SK-N-SH (cell line): ENCODE results near the gene TBC1D9B. TPM values are rescaled to one million over a fixed set of nuclear protein-coding genes. Genes with fewer than 3 reads are reported as not detected.

Experiments used
- CTCF ChIA-PET: fragments of 300-600, 350-600 bp; formaldehyde crosslinking; extraction: SDS; loops from one replicate; lab custom pipeline; 2021; lab: Yijun Ruan, JAX
- POLR2A ChIA-PET: fragments of 350-600 bp; sonication (Branson Sonifier 250); formaldehyde crosslinking; extraction: SDS; loops from one replicate; lab custom pipeline; 2020; ENCODE audit warnings: antibody characterized with exemption, inconsistent platforms; lab: Yijun Ruan, JAX
- DNase-seq: peaks from one replicate; pipeline ENCODE4 v3.0.0; 2012
- H2AFZ ChIP-seq: fragments of 200-600 bp; sonication (generic); 2 replicates; pipeline ENCODE4 v1.8.1; 2016; ENCODE audit warnings: antibody characterized with exemption, mild to moderate bottlenecking, low read depth
- H3F3A ChIP-seq: fragments of 200-600 bp; sonication (generic); replicated peaks from 2 replicates; pipeline ENCODE3; 2016; ENCODE audit warnings: antibody characterized with exemption, mild to moderate bottlenecking; ENCODE audit not compliant: insufficient read depth
- H3K27ac ChIP-seq, 2 experiments: fragments of 200-500 bp in 1 of 2; fragments of 200-600 bp in 1 of 2; sonication (Bioruptor generic) in 1 of 2; sonication (generic), shearing (Covaris generic) in 1 of 2; 2 replicates each; pipeline versions ENCODE4 v1.5.1 to v1.6.1; 2014 to 2016; ENCODE audit warnings: low read depth in 2 of 2, inconsistent platforms in 1 of 2, low read length in 1 of 2, mild to moderate bottlenecking in 1 of 2, mixed read lengths in 1 of 2
- H3K27me3 ChIP-seq: fragments of 200-600 bp; sonication (generic), shearing (Covaris generic); 2 replicates; pipeline ENCODE4 v1.6.1; 2016; ENCODE audit warnings: mixed run types; ENCODE audit not compliant: insufficient read depth
- H3K36me3 ChIP-seq, 2 experiments: fragments of 200-500 bp in 1 of 2; fragments of 200-600 bp in 1 of 2; sonication (Bioruptor generic) in 1 of 2; sonication (generic) in 1 of 2; replicated peaks in 1 of 2; 2 replicates each; pipeline versions ENCODE3 to v1.5.1; 2014 to 2016; ENCODE audit warnings: low read length in 1 of 2, mild to moderate bottlenecking in 1 of 2; ENCODE audit not compliant: insufficient read depth in 2 of 2, control insufficient read depth in 1 of 2
- H3K4me1 ChIP-seq, 2 experiments: fragments of 200-500 bp in 1 of 2; fragments of 200-600 bp in 1 of 2; sonication (Bioruptor generic) in 1 of 2; sonication (generic), shearing (Covaris generic) in 1 of 2; 2 replicates each; pipeline versions ENCODE4 v1.5.1 to v1.6.1; 2014 to 2016; ENCODE audit warnings: low read depth in 1 of 2, low read length in 1 of 2, mixed run types in 1 of 2; ENCODE audit not compliant: insufficient read depth in 2 of 2, control insufficient read depth in 1 of 2
- H3K4me2 ChIP-seq: fragments of 200-600 bp; sonication (generic), shearing (Covaris generic); 2 replicates; pipeline ENCODE4 v1.6.1; 2017; ENCODE audit warnings: mixed run types
- H3K4me3 ChIP-seq, 2 experiments: fragments of 200-500 bp in 1 of 2; fragments of 200-600 bp in 1 of 2; sonication (Bioruptor generic) in 1 of 2; sonication (generic), shearing (Covaris generic) in 1 of 2; 2 replicates each; pipeline versions ENCODE4 v1.5.1 to v1.8.1; 2014 to 2016; ENCODE audit warnings: low read depth in 2 of 2, inconsistent platforms in 1 of 2, low read length in 1 of 2, mild to moderate bottlenecking in 1 of 2, mixed read lengths in 1 of 2, moderate library complexity in 1 of 2
- H3K79me2 ChIP-seq: fragments of 200-600 bp; sonication (generic); 2 replicates; pipeline ENCODE4 v1.8.1; 2017; ENCODE audit warnings: mild to moderate bottlenecking; ENCODE audit not compliant: insufficient read depth
- H3K9ac ChIP-seq: fragments of 200-600 bp; sonication (generic); 2 replicates; pipeline ENCODE4 v1.6.1; 2017; ENCODE audit warnings: mixed run types
- H3K9me2 ChIP-seq: fragments of 200-600 bp; sonication (generic); 2 replicates; pipeline ENCODE4 v1.6.1; 2017; ENCODE audit warnings: mixed run types
- H3K9me3 ChIP-seq: fragments of 200-600 bp; sonication (generic); 2 replicates; pipeline ENCODE4 v1.6.1; 2017; ENCODE audit warnings: mixed run types, mild to moderate bottlenecking, moderate library complexity
- H4K20me1 ChIP-seq: fragments of 200-600 bp; sonication (generic); 2 replicates; pipeline ENCODE4 v1.6.1; 2017; ENCODE audit warnings: mild to moderate bottlenecking, mixed run types; ENCODE audit not compliant: insufficient read depth
- CHD2 ChIP-seq: fragments of 150-350 bp; IDR thresholded peaks from 2 replicates; pipeline ENCODE4 v1.6.1; 2018; ENCODE audit warnings: low read length; ENCODE audit not compliant: partially characterized antibody
- ELF1 ChIP-seq: IDR thresholded peaks from 2 replicates; pipeline ENCODE4 v1.4.0; 2012
- FOXM1 ChIP-seq: IDR thresholded peaks from 2 replicates; pipeline ENCODE4 v1.4.0; 2012; ENCODE audit warnings: low read depth, mild to moderate bottlenecking
- GABPA ChIP-seq: IDR thresholded peaks from 2 replicates; pipeline ENCODE4 v1.4.0; 2012; ENCODE audit warnings: low read depth, mild to moderate bottlenecking
- GATA2 ChIP-seq: sonication (generic); formaldehyde crosslinking; IDR thresholded peaks from 2 replicates; pipeline ENCODE4 v1.5.0; 2020; ENCODE audit warnings: mild to moderate bottlenecking, missing genetic modification reagents
- MXI1 ChIP-seq: IDR thresholded peaks from 2 replicates; pipeline ENCODE4 v1.6.1; 2012; ENCODE audit warnings: mild to moderate bottlenecking, low read depth, low read length, improper control_type of control experiment
- RCOR1 ChIP-seq: fragments of 150-350 bp; IDR thresholded peaks from 2 replicates; pipeline ENCODE4 v1.6.1; 2017; ENCODE audit warnings: antibody characterized with exemption, low read length
- RXRA ChIP-seq: IDR thresholded peaks from 2 replicates; pipeline ENCODE4 v1.4.0; 2012; ENCODE audit warnings: low read depth, mild to moderate bottlenecking, borderline replicate concordance
- WGBS: methylation state at CpG from one replicate; pipeline ENCODE4 v1.1.6; 2017; ENCODE audit warnings: low lambda C conversion rate; 5-methylcytosine and 5-hydroxymethylcytosine counted together
- polyA plus RNA-seq, 3 experiments: library from polyadenylated mRNA; depleted of rRNA; stranded (reverse); fragments of >200 nt; gene quantifications; 2 replicates each; pipeline ENCODE4 v1.2.3, GENCODE V29; 2012
- TF ChIP-seq, protein P1 (sequence below): fragments of 150-350 bp; IDR thresholded peaks from 2 replicates; pipeline ENCODE4 v1.6.1; 2017; ENCODE audit warnings: antibody characterized with exemption, low read length, low read depth, borderline replicate concordance
- TF ChIP-seq, protein P2 (sequence below): IDR thresholded peaks from 2 replicates; pipeline ENCODE4; 2012
- TF ChIP-seq, protein P3 (sequence below): IDR thresholded peaks from 2 replicates; pipeline ENCODE4 v1.6.1; 2012; ENCODE audit warnings: mild to moderate bottlenecking, low read depth, low read length, moderate library complexity
- TF ChIP-seq, protein P4 (sequence below): fragments of 150-350 bp; IDR thresholded peaks from 2 replicates; pipeline ENCODE4 v1.6.1; 2016; ENCODE audit warnings: mild to moderate bottlenecking, low read depth, low read length
- TF ChIP-seq, protein P5 (sequence below): fragments of 200-600 bp; sonication (generic); IDR thresholded peaks from 2 replicates; pipeline ENCODE4 v1.6.1; 2017; ENCODE audit warnings: antibody characterized with exemption, mild to moderate bottlenecking, moderate library complexity
- TF ChIP-seq, protein P6 (sequence below): IDR thresholded peaks from 2 replicates; pipeline ENCODE4 v1.4.0; 2012; ENCODE audit warnings: low read depth, borderline replicate concordance

The TBC1D9B gene
- polyA plus RNA-seq, 1 of the 3 experiments (the other 2 are of a cell fraction), result 75.6 TPM

DNA sequence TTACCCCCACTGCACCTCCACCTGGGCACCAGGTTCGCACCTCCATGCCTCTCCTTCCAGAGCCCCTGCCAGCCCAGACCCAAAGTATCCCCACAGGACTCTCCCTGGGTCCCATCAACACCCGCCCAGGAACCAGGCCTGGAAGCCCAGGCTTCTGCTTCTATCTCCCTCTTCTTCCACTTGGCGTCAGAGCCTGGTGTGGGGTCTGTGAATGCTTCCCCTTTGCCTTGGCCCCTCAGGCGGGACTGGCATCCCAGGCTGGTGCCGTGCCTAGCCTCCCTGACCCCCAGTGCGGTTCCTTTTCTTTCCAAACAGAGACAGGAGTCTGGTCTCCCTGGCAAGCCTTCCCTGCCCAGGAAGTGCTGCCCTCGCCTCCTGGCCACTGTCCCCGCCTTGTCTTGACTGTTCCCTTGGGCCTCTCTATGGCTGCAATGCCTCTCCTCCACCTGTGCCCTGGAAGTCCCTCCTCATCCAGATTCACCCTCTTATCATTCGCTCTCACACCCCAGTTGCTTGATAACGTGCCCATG is 7.8 kb upstream of the TBC1D9B start (continued):
- TF ChIP-seq, protein P1, sequence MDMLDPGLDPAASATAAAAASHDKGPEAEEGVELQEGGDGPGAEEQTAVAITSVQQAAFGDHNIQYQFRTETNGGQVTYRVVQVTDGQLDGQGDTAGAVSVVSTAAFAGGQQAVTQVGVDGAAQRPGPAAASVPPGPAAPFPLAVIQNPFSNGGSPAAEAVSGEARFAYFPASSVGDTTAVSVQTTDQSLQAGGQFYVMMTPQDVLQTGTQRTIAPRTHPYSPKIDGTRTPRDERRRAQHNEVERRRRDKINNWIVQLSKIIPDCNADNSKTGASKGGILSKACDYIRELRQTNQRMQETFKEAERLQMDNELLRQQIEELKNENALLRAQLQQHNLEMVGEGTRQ, result no peak

DNA sequence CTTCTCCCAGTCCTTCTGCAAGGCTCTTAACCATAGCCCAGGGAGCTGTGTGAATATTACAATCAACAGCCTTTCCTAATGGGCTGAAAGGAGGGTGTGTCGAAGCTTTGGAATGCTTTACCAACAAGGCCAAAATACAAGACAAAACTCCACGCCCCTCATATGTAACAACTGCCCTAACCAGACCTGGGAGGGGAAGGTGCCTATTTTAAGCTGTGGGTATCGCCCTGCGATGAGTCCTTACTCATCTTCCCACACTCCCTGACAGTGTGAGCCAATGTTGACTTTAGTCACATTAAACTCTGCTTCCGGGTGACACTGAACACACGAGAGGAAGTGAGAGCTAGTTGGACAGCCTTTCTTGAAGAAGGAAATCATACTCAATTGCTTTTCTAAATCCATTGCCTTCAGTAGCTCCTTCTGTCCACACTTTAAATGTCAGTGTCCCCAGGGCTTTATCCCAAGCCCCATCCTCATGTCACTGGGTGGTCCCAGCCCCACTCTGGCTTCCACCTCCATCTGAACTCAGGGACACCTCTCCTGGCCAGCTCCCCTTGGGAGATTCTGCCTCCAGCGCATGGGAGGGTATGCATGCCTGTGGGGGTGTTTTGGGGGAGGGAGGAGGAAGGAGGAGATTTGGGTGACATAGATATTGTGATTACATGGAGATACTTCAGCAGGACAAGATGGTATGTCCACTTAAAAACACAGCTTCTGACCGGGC is 6.5 kb upstream of the TBC1D9B start:
- Histone ChIP-seq H3K4me2 (no peak overlapping the region), H3K36me3 (no peaks in the 10 kb centered on the region), H2AFZ (no peak overlapping the region), H3K4me3 (no peak overlapping the region), H4K20me1 (no peaks in the 10 kb centered on the region), H3K27me3 (no peaks in the 10 kb centered on the region), H3K4me1 (no peaks in the 10 kb centered on the region), H3F3A (no peaks in the 10 kb centered on the region), H3K9me3 (no peaks in the 10 kb centered on the region), H3K79me2 (no peaks in the 10 kb centered on the region), H3K27ac (no peak overlapping the region), H3K9me2 (no peaks in the 10 kb centered on the region), H3K9ac (no peak overlapping the region)
- 66% methylated on average over 6 of the region's 8 CpGs for WGBS
- no peak for TF ChIP-seq GABPA
- TF ChIP-seq, protein P2, sequence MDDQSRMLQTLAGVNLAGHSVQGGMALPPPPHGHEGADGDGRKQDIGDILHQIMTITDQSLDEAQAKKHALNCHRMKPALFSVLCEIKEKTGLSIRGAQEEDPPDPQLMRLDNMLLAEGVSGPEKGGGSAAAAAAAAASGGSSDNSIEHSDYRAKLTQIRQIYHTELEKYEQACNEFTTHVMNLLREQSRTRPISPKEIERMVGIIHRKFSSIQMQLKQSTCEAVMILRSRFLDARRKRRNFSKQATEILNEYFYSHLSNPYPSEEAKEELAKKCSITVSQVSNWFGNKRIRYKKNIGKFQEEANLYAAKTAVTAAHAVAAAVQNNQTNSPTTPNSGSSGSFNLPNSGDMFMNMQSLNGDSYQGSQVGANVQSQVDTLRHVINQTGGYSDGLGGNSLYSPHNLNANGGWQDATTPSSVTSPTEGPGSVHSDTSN, result no peak
- TF ChIP-seq, protein P3, sequence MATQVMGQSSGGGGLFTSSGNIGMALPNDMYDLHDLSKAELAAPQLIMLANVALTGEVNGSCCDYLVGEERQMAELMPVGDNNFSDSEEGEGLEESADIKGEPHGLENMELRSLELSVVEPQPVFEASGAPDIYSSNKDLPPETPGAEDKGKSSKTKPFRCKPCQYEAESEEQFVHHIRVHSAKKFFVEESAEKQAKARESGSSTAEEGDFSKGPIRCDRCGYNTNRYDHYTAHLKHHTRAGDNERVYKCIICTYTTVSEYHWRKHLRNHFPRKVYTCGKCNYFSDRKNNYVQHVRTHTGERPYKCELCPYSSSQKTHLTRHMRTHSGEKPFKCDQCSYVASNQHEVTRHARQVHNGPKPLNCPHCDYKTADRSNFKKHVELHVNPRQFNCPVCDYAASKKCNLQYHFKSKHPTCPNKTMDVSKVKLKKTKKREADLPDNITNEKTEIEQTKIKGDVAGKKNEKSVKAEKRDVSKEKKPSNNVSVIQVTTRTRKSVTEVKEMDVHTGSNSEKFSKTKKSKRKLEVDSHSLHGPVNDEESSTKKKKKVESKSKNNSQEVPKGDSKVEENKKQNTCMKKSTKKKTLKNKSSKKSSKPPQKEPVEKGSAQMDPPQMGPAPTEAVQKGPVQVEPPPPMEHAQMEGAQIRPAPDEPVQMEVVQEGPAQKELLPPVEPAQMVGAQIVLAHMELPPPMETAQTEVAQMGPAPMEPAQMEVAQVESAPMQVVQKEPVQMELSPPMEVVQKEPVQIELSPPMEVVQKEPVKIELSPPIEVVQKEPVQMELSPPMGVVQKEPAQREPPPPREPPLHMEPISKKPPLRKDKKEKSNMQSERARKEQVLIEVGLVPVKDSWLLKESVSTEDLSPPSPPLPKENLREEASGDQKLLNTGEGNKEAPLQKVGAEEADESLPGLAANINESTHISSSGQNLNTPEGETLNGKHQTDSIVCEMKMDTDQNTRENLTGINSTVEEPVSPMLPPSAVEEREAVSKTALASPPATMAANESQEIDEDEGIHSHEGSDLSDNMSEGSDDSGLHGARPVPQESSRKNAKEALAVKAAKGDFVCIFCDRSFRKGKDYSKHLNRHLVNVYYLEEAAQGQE, result no peak
- TF ChIP-seq ELF1, result no peak
- TF ChIP-seq, protein P4, sequence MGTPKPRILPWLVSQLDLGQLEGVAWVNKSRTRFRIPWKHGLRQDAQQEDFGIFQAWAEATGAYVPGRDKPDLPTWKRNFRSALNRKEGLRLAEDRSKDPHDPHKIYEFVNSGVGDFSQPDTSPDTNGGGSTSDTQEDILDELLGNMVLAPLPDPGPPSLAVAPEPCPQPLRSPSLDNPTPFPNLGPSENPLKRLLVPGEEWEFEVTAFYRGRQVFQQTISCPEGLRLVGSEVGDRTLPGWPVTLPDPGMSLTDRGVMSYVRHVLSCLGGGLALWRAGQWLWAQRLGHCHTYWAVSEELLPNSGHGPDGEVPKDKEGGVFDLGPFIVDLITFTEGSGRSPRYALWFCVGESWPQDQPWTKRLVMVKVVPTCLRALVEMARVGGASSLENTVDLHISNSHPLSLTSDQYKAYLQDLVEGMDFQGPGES, result no peak
- no peak for TF ChIP-seq RXRA
- TF ChIP-seq FOXM1, result no peak
- TF ChIP-seq, protein P5, sequence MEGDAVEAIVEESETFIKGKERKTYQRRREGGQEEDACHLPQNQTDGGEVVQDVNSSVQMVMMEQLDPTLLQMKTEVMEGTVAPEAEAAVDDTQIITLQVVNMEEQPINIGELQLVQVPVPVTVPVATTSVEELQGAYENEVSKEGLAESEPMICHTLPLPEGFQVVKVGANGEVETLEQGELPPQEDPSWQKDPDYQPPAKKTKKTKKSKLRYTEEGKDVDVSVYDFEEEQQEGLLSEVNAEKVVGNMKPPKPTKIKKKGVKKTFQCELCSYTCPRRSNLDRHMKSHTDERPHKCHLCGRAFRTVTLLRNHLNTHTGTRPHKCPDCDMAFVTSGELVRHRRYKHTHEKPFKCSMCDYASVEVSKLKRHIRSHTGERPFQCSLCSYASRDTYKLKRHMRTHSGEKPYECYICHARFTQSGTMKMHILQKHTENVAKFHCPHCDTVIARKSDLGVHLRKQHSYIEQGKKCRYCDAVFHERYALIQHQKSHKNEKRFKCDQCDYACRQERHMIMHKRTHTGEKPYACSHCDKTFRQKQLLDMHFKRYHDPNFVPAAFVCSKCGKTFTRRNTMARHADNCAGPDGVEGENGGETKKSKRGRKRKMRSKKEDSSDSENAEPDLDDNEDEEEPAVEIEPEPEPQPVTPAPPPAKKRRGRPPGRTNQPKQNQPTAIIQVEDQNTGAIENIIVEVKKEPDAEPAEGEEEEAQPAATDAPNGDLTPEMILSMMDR, result no peak
- TF ChIP-seq, protein P6, sequence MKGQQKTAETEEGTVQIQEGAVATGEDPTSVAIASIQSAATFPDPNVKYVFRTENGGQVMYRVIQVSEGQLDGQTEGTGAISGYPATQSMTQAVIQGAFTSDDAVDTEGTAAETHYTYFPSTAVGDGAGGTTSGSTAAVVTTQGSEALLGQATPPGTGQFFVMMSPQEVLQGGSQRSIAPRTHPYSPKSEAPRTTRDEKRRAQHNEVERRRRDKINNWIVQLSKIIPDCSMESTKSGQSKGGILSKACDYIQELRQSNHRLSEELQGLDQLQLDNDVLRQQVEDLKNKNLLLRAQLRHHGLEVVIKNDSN, result no peak
- no peak for TF ChIP-seq CHD2
- no peak for TF ChIP-seq GATA2 (CRISPR knock-in tag)
- TF ChIP-seq, protein P1, result no peak
- no peak for TF ChIP-seq RCOR1
- no peak for TF ChIP-seq MXI1
- CTCF ChIA-PET, result interaction anchor here (1.2 kb wide), 1 partner anchor 9 kb away, joined by 3 read pairs; no protein-coding TSS in a partner anchor
- DNase-seq, result no peak
- POLR2A ChIA-PET, result no interaction called here
